Peyer's patch (tissue), 4 donors: Measurements from ENCODE around the gene EYS. TPM values are rescaled to one million over a fixed set of nuclear protein-coding genes. Genes with fewer than 3 reads are reported as not detected.

Source experiments
- DNase-seq, 3 donors: peaks; one replicate each; pipeline ENCODE4 v3.0.0-alpha.2; 2017 to 2019
- H3K27ac ChIP-seq, 4 donors: fragments of 200-600 bp; sonication (generic); one replicate each; pipeline ENCODE4 v1.5.1; 2016 to 2019
- H3K27me3 ChIP-seq, 2 donors: fragments of 200-600 bp; sonication (generic); one replicate each; pipeline ENCODE4 v1.5.1; 2019
- H3K36me3 ChIP-seq, 3 donors: fragments of 200-600 bp; sonication (generic); one replicate each; pipeline ENCODE4 v1.5.1; 2016 to 2019
- H3K4me1 ChIP-seq, 4 donors: fragments of 200-600 bp; sonication (generic); one replicate each; pipeline ENCODE4 v1.5.1; 2016 to 2019
- H3K4me3 ChIP-seq, 4 donors: fragments of 200-600 bp; sonication (generic); 1 replicate in 3 of 4; 2 replicates in 1 of 4; pipeline ENCODE4 v1.5.1; 2016 to 2019; ENCODE audit warnings: mild to moderate bottlenecking in 1 of 4
- H3K9me3 ChIP-seq, 4 donors: fragments of 200-600 bp; sonication (generic); one replicate each; pipeline ENCODE4 v1.5.1; 2016 to 2019; ENCODE audit warnings: mild to moderate bottlenecking in 1 of 4
- CTCF ChIP-seq, 6 experiments: fragments of 450-650 bp in 4 of 6; fragments of 200-600 bp in 2 of 6; sonication (generic) in 1 of 6; IDR thresholded peaks; one replicate each; pipeline ENCODE4 v1.5.1; 2017 to 2019; ENCODE audit warnings: antibody characterized with exemption in 6 of 6, mild to moderate bottlenecking in 3 of 6, moderate library complexity in 1 of 6
- POLR2A ChIP-seq, 2 donors: fragments of 450-650 bp; IDR thresholded peaks; one replicate each; pipeline ENCODE4 v1.5.1; 2017; ENCODE audit warnings: antibody characterized with exemption in 2 of 2, mild to moderate bottlenecking in 2 of 2, moderate library complexity in 2 of 2
- total RNA-seq, 4 donors: library from RNA; depleted of rRNA; stranded (reverse); fragments of >200 nt; gene quantifications; one replicate each; pipeline ENCODE4 v1.1.0, GENCODE V29; 2016

Gene EYS
- total RNA-seq, 4 donors from 2014 or later = 0.13 to 1.5 (median 0.35) TPM; not detected in 1

DNA sequence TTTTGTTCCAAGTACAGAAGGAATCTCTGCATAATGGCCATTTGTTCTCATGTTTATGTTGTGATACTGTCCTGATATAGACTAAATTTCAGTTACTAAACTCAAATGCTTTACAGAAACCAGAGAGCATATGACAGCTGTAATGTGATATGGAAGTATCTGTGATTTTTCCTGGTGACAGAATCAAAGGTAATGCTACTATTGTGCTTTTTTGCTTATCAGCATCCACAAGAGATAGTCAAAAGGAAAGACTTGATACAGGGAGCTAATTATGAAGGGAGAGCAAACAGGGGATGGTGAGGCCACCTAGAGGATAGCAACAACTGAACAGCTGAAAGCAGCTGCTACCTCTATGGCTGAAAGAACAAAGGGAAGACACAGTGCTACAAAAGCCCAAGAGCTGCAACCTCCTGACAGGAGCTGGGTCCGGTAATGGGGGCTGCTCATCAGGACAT is 1890.0 kb downstream of the EYS start:
- H3K27ac ChIP-seq = no peak overlapping the region
- TF ChIP-seq POLR2A (IDR thresholded peaks at IDR 0.05) (no peak), CTCF (IDR thresholded peaks at IDR 0.05) (peak in 2 of 6 experiments; percentile 7 to 9)
- H3K9me3 ChIP-seq = no peaks in the 10 kb centered on the region
- H3K4me1 ChIP-seq = no peaks in the 10 kb centered on the region
- no peaks in the 10 kb centered on the region for H3K27me3 ChIP-seq
- no peak for DNase-seq
- no peak overlapping the region for H3K4me3 ChIP-seq
- H3K36me3 ChIP-seq = no peaks in the 10 kb centered on the region

DNA sequence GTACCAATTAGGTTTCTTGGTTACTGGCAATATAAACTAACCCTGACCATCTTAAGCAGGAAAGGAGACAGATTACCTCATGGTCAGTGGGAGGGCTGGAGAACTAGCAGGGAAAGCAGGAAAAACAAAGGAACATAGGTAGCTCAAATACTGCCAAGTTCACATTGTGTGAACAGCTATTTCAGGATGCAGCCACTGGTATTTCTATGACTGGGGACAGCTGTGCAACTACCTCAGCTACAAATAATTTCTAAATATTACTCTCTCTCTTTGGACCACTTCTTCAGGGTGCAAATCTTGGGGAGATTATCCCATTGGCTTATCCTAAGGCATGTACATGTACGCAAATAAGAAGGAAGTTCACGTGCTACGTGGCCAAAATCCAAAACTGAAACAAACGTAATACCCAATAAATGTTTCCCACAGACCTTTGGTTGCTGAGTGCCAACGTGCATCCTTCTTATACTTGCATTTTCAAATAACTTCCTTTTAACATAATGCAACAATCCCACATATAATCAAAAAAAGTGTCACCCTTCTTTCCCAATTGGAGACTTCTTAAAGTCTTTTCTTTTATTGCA is 1890.5 kb downstream of the EYS start:
- Histone ChIP-seq H3K27me3 (no peaks in the 10 kb centered on the region), H3K27ac (no peak overlapping the region), H3K4me3 (no peak overlapping the region), H3K4me1 (no peaks in the 10 kb centered on the region), H3K36me3 (no peaks in the 10 kb centered on the region), H3K9me3 (no peaks in the 10 kb centered on the region)
- no peak for DNase-seq
- no peak for TF ChIP-seq POLR2A (IDR thresholded peaks at IDR 0.05)
- no peak for TF ChIP-seq CTCF (IDR thresholded peaks at IDR 0.05)

- DNase-seq = no peak
- no peak overlapping the region for H3K4me3 ChIP-seq
- no peak overlapping the region for H3K27ac ChIP-seq
- TF ChIP-seq POLR2A (IDR thresholded peaks at IDR 0.05) (no peak), CTCF (IDR thresholded peaks at IDR 0.05) (peak in 1 of 6 experiments; percentile 12)
- H3K36me3 ChIP-seq = no peaks in the 10 kb centered on the region
- no peaks in the 10 kb centered on the region for H3K9me3 ChIP-seq
- H3K4me1 ChIP-seq = no peaks in the 10 kb centered on the region
- no peaks in the 10 kb centered on the region for H3K27me3 ChIP-seq
Observed at GRCh38 chr6:63814459-63814858, 1892.6 kb downstream of the EYS start.

GRCh38 chr6:63813566-63814120 is 1893.4 kb downstream of the EYS start:
- no peak for DNase-seq
- Histone ChIP-seq H3K4me1 (no peaks in the 10 kb centered on the region), H3K36me3 (no peaks in the 10 kb centered on the region), H3K9me3 (no peaks in the 10 kb centered on the region), H3K27me3 (no peaks in the 10 kb centered on the region), H3K4me3 (no peak overlapping the region), H3K27ac (no peak overlapping the region)
- no peak for TF ChIP-seq POLR2A (IDR thresholded peaks at IDR 0.05)
- TF ChIP-seq CTCF (IDR thresholded peaks at IDR 0.05) = no peak

DNA sequence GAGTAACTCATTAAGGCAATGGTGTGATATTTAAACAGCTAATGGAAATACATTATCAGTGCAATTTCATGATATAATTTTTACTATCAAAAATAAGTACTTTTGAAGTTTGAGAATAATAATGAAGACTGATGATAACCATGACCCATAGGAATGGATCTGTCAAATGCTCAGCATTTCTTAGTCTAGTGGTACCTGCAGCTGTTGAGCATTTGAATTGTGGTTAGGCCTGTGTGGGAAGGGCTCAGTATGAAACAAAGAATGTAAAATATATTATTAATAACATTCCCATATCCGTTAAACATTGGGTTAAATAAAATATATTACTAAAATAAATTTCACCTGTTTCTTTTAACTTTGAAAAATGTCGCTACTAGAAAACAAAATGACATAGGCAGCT is 1898.5 kb downstream of the EYS start:
- H3K27ac ChIP-seq = no peak overlapping the region
- no peaks in the 10 kb centered on the region for H3K9me3 ChIP-seq
- no peak for DNase-seq
- no peaks in the 10 kb centered on the region for H3K27me3 ChIP-seq
- TF ChIP-seq POLR2A (IDR thresholded peaks at IDR 0.05) = no peak
- TF ChIP-seq CTCF (IDR thresholded peaks at IDR 0.05) = no peak
- no peaks in the 10 kb centered on the region for H3K36me3 ChIP-seq
- no peak overlapping the region for H3K4me3 ChIP-seq
- no peaks in the 10 kb centered on the region for H3K4me1 ChIP-seq
